GM23338 (cell line): Measurements from ENCODE around the gene SF3B3. TPM values are rescaled to one million over a fixed set of nuclear protein-coding genes. Genes with fewer than 3 reads are reported as not detected.

Source experiments
- ATAC-seq: fragments of 200-7000 bp; cut with Tn5 transposase; 3 replicates; pipeline ENCODE4 v1.9.1; 2020
- DNase-seq: peaks from one replicate; pipeline ENCODE4 v3.0.0-alpha.2; 2015; ENCODE audit warnings: low spot score
- H2AFZ ChIP-seq: fragments of 200-600 bp; sonication (generic); 2 replicates; pipeline ENCODE4 v1.8.0; 2016; ENCODE audit warnings: antibody characterized with exemption, mild to moderate bottlenecking, moderate library complexity
- H3F3A ChIP-seq: fragments of 200-600 bp; sonication (generic); replicated peaks from 2 replicates; pipeline ENCODE4 v1.8.0; 2017; ENCODE audit warnings: antibody characterized with exemption, mixed run types, low read depth
- H3K27ac ChIP-seq: fragments of 200-600 bp; sonication (generic); 2 replicates; pipeline ENCODE4 v1.6.1; 2016; ENCODE audit warnings: low read depth
- H3K27me3 ChIP-seq: fragments of 200-600 bp; sonication (generic); 2 replicates; pipeline ENCODE4 v1.8.0; 2016; ENCODE audit warnings: mild to moderate bottlenecking, mixed run types, moderate library complexity; ENCODE audit not compliant: insufficient read depth
- H3K36me3 ChIP-seq: fragments of 200-600 bp; sonication (generic); 2 replicates; pipeline ENCODE4 v1.8.0; 2016; ENCODE audit warnings: mild to moderate bottlenecking; ENCODE audit not compliant: insufficient read depth
- H3K4me1 ChIP-seq: fragments of 200-600 bp; sonication (generic); 2 replicates; pipeline ENCODE4 v1.8.0; 2016; ENCODE audit warnings: mild to moderate bottlenecking, moderate library complexity; ENCODE audit not compliant: insufficient read depth
- H3K4me2 ChIP-seq: fragments of 200-600 bp; sonication (generic); 2 replicates; pipeline ENCODE4 v1.7.1; 2017; ENCODE audit warnings: mixed run types
- H3K4me3 ChIP-seq: fragments of 200-600 bp; sonication (generic); 2 replicates; pipeline ENCODE4 v1.6.1; 2016; ENCODE audit warnings: mixed run types
- H3K79me2 ChIP-seq: fragments of 200-600 bp; sonication (generic); replicated peaks from 2 replicates; pipeline ENCODE4 v1.8.0; 2017; ENCODE audit warnings: mild to moderate bottlenecking; ENCODE audit not compliant: insufficient read depth
- H3K9me2 ChIP-seq: fragments of 200-600 bp; sonication (generic); 2 replicates; pipeline ENCODE4 v1.8.0; 2017; ENCODE audit not compliant: insufficient read depth
- H4K20me1 ChIP-seq: fragments of 200-600 bp; sonication (generic); replicated peaks from 2 replicates; pipeline ENCODE4 v1.8.0; 2017; ENCODE audit warnings: mild to moderate bottlenecking; ENCODE audit not compliant: insufficient read depth
- H3K27ac Mint-ChIP-seq: 2 replicates; pipeline ENCODE4 v1.8.0; 2020; ENCODE audit warnings: inconsistent platforms, mild to moderate bottlenecking, moderate library complexity, mixed read lengths
- H3K27me3 Mint-ChIP-seq: 3 replicates; pipeline ENCODE4 v1.8.0; 2022; ENCODE audit warnings: low read depth, mild to moderate bottlenecking, moderate library complexity, mixed read lengths, inconsistent platforms; ENCODE audit not compliant: insufficient read depth, poor library complexity
- H3K36me3 Mint-ChIP-seq: 3 replicates; pipeline ENCODE4 v1.8.0; 2021; ENCODE audit warnings: low read depth, mild to moderate bottlenecking, inconsistent platforms, moderate library complexity, mixed read lengths
- H3K4me1 Mint-ChIP-seq: 3 replicates; pipeline ENCODE4 v1.8.0; 2020; ENCODE audit warnings: mild to moderate bottlenecking, inconsistent platforms, mixed read lengths
- H3K4me3 Mint-ChIP-seq: 3 replicates; pipeline ENCODE4 v1.8.0; 2021; ENCODE audit warnings: moderate library complexity, mild to moderate bottlenecking, inconsistent platforms, mixed read lengths
- H3K9me3 Mint-ChIP-seq: 3 replicates; pipeline ENCODE4 v1.8.0; 2020; ENCODE audit warnings: moderate library complexity, mild to moderate bottlenecking, inconsistent platforms, mixed read lengths
- CTCF ChIP-seq, 2 experiments: fragments of 200-600 bp in 1 of 2; sonication (generic) in 1 of 2; conservative IDR thresholded peaks; 2 replicates each; pipeline versions ENCODE4 v1.5.1 to v1.6.1; 2016 to 2017; ENCODE audit warnings: antibody characterized with exemption in 2 of 2, low read depth in 2 of 2, mild to moderate bottlenecking in 2 of 2, moderate library complexity in 1 of 2
- EZH2 ChIP-seq: fragments of 200-600 bp; sonication (generic); IDR thresholded peaks from one replicate; pipeline ENCODE4 v1.8.0; 2017; ENCODE audit warnings: antibody characterized with exemption, mild to moderate bottlenecking, low read depth; ENCODE audit not compliant: unreplicated experiment
- JUNB ChIP-seq: IDR thresholded peaks from one replicate; pipeline ENCODE4 v1.6.1; 2016; ENCODE audit warnings: antibody characterized with exemption; ENCODE audit not compliant: unreplicated experiment
- NANOG ChIP-seq: IDR thresholded peaks from 2 replicates; pipeline ENCODE4 v1.6.1; 2016; ENCODE audit warnings: antibody characterized with exemption, borderline replicate concordance
- POLR2AphosphoS5 ChIP-seq: IDR thresholded peaks from 2 replicates; pipeline ENCODE4 v1.6.1; 2016; ENCODE audit warnings: antibody characterized with exemption, low read depth
- ZNF331 ChIP-seq: fragments of 250-450 bp; sonication (Bioruptor Pico); IDR thresholded peaks from 2 replicates; pipeline ENCODE4 v1.5.0; 2020; ENCODE audit warnings: low read depth, mild to moderate bottlenecking, moderate library complexity
- polyA plus RNA-seq: library from polyadenylated mRNA; unstranded; fragments of >200 nt; fragmentation: Nextera tagmentation; extraction: Ambion mirVana; gene quantifications from 2 replicates; pipeline ENCODE4 v1.2.1, GENCODE V29; 2016
- total RNA-seq: library from RNA; depleted of rRNA; stranded (reverse); fragments of >200 nt; shearing (Covaris generic); gene quantifications from 2 replicates; pipeline ENCODE4 v1.2.3, GENCODE V29; 2014
- TF ChIP-seq, protein P1 (sequence below): IDR thresholded peaks from 2 replicates; pipeline ENCODE4 v1.6.1; 2016; ENCODE audit warnings: antibody characterized with exemption
- TF ChIP-seq, protein P2 (sequence below): fragments of 250-450 bp; sonication (Bioruptor Pico); IDR thresholded peaks from 2 replicates; pipeline ENCODE4 v1.5.0; 2020; ENCODE audit warnings: mild to moderate bottlenecking, moderate library complexity

Gene SF3B3
- total and polyA plus RNA-seq, 2 experiments from 2014 or later: 202 to 289 TPM

DNA sequence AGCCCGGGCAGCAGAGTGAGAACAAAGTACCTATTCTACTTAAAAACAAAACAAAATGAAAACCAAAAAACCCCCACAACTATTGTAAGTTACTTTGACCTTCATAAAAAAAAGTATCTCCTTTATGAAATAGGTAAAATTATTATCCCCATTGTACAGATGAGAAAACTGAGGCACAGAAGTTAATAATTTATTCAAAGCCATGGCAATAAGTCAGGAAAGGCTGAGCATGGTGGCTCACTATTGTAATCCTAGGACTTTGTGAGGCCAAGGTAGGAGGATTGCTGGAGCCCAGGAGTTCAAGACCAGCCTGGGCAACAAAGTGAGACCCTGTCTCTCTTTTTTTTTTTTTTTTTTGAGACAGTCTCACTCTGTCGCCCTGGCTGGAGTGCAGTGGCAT lies 38.7 kb upstream of the SF3B3 start:
- no peak overlapping the region for H3K4me3 ChIP-seq
- no peaks in the 10 kb centered on the region for H3K79me2 ChIP-seq
- no peak overlapping the region for H3K27ac ChIP-seq
- peaks cover 19% of the 10 kb centered on the region for H3K36me3 Mint-ChIP-seq
- H3K36me3 ChIP-seq: no peaks in the 10 kb centered on the region
- ATAC-seq (no peak), DNase-seq (no peak)
- H2AFZ ChIP-seq: no peak overlapping the region
- H3K9me2 ChIP-seq: no peaks in the 10 kb centered on the region
- no peaks in the 10 kb centered on the region for H3F3A ChIP-seq
- H3K4me1 Mint-ChIP-seq: no peaks in the 10 kb centered on the region
- H3K4me2 ChIP-seq: no peak overlapping the region
- H3K27ac Mint-ChIP-seq: no peak overlapping the region
- H3K4me3 Mint-ChIP-seq: no peak overlapping the region
- H3K27me3 ChIP-seq: no peaks in the 10 kb centered on the region
- no peaks in the 10 kb centered on the region for H3K9me3 Mint-ChIP-seq
- H3K27me3 Mint-ChIP-seq: peaks cover 5% of the 10 kb centered on the region
- no peaks in the 10 kb centered on the region for H3K4me1 ChIP-seq
- no peaks in the 10 kb centered on the region; the same call in 1 of the 2 replicates for H4K20me1 ChIP-seq
- TF ChIP-seq ZNF331 (CRISPR knock-in tag) (no peak), EZH2 (no peak), NANOG (no peak), CTCF (conservative IDR thresholded peaks at IDR 0.05; ENCODE audit: low read depth in 2 of 2) (no peak), POLR2AphosphoS5 (no peak), JUNB (no peak)
- TF ChIP-seq, protein P1, sequence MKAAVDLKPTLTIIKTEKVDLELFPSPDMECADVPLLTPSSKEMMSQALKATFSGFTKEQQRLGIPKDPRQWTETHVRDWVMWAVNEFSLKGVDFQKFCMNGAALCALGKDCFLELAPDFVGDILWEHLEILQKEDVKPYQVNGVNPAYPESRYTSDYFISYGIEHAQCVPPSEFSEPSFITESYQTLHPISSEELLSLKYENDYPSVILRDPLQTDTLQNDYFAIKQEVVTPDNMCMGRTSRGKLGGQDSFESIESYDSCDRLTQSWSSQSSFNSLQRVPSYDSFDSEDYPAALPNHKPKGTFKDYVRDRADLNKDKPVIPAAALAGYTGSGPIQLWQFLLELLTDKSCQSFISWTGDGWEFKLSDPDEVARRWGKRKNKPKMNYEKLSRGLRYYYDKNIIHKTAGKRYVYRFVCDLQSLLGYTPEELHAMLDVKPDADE: no peak
- TF ChIP-seq, protein P2, sequence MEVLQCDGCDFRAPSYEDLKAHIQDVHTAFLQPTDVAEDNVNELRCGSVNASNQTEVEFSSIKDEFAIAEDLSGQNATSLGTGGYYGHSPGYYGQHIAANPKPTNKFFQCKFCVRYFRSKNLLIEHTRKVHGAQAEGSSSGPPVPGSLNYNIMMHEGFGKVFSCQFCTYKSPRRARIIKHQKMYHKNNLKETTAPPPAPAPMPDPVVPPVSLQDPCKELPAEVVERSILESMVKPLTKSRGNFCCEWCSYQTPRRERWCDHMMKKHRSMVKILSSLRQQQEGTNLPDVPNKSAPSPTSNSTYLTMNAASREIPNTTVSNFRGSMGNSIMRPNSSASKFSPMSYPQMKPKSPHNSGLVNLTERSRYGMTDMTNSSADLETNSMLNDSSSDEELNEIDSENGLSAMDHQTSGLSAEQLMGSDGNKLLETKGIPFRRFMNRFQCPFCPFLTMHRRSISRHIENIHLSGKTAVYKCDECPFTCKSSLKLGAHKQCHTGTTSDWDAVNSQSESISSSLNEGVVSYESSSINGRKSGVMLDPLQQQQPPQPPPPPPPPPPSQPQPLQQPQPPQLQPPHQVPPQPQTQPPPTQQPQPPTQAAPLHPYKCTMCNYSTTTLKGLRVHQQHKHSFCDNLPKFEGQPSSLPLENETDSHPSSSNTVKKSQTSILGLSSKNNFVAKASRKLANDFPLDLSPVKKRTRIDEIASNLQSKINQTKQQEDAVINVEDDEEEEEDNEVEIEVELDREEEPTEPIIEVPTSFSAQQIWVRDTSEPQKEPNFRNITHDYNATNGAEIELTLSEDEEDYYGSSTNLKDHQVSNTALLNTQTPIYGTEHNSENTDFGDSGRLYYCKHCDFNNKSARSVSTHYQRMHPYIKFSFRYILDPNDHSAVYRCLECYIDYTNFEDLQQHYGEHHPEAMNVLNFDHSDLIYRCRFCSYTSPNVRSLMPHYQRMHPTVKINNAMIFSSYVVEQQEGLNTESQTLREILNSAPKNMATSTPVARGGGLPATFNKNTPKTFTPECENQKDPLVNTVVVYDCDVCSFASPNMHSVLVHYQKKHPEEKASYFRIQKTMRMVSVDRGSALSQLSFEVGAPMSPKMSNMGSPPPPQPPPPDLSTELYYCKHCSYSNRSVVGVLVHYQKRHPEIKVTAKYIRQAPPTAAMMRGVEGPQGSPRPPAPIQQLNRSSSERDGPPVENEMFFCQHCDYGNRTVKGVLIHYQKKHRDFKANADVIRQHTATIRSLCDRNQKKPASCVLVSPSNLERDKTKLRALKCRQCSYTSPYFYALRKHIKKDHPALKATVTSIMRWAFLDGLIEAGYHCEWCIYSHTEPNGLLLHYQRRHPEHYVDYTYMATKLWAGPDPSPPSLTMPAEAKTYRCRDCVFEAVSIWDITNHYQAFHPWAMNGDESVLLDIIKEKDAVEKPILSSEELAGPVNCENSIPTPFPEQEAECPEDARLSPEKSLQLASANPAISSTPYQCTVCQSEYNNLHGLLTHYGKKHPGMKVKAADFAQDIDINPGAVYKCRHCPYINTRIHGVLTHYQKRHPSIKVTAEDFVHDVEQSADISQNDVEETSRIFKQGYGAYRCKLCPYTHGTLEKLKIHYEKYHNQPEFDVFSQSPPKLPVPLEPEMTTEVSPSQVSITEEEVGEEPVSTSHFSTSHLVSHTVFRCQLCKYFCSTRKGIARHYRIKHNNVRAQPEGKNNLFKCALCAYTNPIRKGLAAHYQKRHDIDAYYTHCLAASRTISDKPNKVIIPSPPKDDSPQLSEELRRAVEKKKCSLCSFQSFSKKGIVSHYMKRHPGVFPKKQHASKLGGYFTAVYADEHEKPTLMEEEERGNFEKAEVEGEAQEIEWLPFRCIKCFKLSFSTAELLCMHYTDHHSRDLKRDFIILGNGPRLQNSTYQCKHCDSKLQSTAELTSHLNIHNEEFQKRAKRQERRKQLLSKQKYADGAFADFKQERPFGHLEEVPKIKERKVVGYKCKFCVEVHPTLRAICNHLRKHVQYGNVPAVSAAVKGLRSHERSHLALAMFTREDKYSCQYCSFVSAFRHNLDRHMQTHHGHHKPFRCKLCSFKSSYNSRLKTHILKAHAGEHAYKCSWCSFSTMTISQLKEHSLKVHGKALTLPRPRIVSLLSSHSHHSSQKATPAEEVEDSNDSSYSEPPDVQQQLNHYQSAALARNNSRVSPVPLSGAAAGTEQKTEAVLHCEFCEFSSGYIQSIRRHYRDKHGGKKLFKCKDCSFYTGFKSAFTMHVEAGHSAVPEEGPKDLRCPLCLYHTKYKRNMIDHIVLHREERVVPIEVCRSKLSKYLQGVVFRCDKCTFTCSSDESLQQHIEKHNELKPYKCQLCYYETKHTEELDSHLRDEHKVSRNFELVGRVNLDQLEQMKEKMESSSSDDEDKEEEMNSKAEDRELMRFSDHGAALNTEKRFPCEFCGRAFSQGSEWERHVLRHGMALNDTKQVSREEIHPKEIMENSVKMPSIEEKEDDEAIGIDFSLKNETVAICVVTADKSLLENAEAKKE: no peak
